T47D (cell line): Measurements from ENCODE around the gene IL11.
"Not testable (repeated sequence)": the region's sequence is repeated elsewhere in the genome, so short reads cannot be mapped to it uniquely, and the experiment has no call there.

Source experiments
- DNase-seq, 2 experiments: peaks; one replicate each; pipeline versions ENCODE4 v3.0.0 to v3.0.0-alpha.2; 2011 to 2012; ENCODE audit warnings: low read depth in 1 of 2, low spot score in 1 of 2
- JUND ChIP-seq: IDR thresholded peaks from 2 replicates; pipeline ENCODE4 v1.6.1; 2012; ENCODE audit warnings: low read depth
- in situ Hi-C: cut with HindIII; loops from 2 replicates; pipeline ENCODE4 v1.10.0; 2016; ENCODE audit warnings: low sequenced_read_pairs, low pct_unique_long_range_greater_than_20kb

The IL11 gene

GRCh38 chr19:55402509-55402908 lies 32.2 kb upstream of the IL11 start:
- DNase-seq, result no peak
- no peak for TF ChIP-seq JUND
- in situ Hi-C loops, result no loop called here

GRCh38 chr19:55401390-55401789 lies 31.1 kb upstream of the IL11 start:
- DNase-seq, in situ Hi-C loops: not testable (repeated sequence)

- TF ChIP-seq JUND, result no peak
- no peak for DNase-seq
- in situ Hi-C loops, result no loop called here
Measured at GRCh38 chr19:55400281-55401087, 30.2 kb upstream of the IL11 start.

GRCh38 chr19:55398200-55398925 lies 28.1 kb upstream of the IL11 start:
- no peak for DNase-seq
- no peak for TF ChIP-seq JUND
- in situ Hi-C loops, result no loop called here

GRCh38 chr19:55392820-55393761 lies 22.8 kb upstream of the IL11 start:
- in situ Hi-C loops, result no loop called here
- no peak for DNase-seq
- TF ChIP-seq JUND, result no peak

GRCh38 chr19:55391702-55392615 lies 21.7 kb upstream of the IL11 start:
- DNase-seq, result no peak
- TF ChIP-seq JUND, result no peak
- in situ Hi-C loops, result no loop called here

- in situ Hi-C loops, result no loop called here
Measured at GRCh38 chr19:55391191-55391670, 21.0 kb upstream of the IL11 start.

GRCh38 chr19:55390461-55390880 lies 20.2 kb upstream of the IL11 start:
- DNase-seq, result no peak
- in situ Hi-C loops, result no loop called here
- TF ChIP-seq JUND, result no peak

More at GRCh38 chr19:55391191-55391670, 21.0 kb upstream of the IL11 start:
- no peak for DNase-seq
- TF ChIP-seq JUND, result no peak

GRCh38 chr19:55389386-55390317 lies 19.4 kb upstream of the IL11 start:
- TF ChIP-seq JUND, result no peak

GRCh38 chr19:55387736-55388497 lies 17.7 kb upstream of the IL11 start:
- in situ Hi-C loops, result no loop called here
- no peak for TF ChIP-seq JUND
- DNase-seq, result no peak

More at GRCh38 chr19:55389386-55390317, 19.4 kb upstream of the IL11 start:
- no peak for DNase-seq
- in situ Hi-C loops, result no loop called here
